Kidney glomerular epithelial cell (primary cell): Measurements from ENCODE around the gene XAGE3.
"Not testable (repeated sequence)": the region's sequence is repeated elsewhere in the genome, so short reads cannot be mapped to it uniquely, and the experiment has no call there.

Experiments used
- DNase-seq: peaks from one replicate; lab custom pipeline; 2025; lab: John Stamatoyannopoulos, UW

Gene XAGE3

DNA sequence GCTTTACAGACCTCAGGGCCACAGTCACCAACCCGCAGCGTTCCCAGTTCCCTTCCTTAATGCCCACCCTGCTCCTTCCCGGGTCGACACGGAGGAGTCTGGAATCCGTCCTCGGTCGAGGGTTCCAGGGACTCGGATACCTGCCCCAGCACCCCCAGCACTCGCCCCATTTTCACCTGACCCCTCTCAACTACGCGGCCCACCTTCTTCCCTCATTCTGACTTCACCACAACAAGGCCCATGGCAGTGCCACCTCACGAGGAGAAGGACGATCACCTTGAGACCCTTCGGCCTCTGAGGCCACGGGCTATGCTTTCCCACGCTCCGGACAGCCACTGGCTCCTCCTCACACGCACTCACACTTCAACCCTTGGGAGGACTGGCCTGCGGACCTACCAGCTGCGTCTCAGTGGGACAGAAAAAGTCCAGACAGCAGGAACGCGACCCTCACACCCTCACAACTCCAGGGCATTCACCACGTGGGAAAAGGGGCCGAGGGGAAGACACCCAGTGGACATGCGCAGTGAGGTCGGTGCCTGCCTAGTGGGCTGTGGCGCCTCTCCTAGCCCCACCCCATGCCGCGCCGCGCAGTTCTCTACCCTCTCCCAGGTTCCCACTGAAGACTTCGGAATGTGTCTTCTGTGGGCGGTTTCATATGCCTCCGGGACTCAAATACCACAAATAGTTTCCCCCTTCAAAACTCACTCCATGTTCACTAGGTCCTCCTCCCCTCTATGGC, at the start of gene XAGE3:
Gene XAGE3, minus strand, starts transcription at position 474 of the 739 bp plus-strand sequence. CDS start 950 bp downstream, outside the sequence.
- DNase-seq: no peak

- not testable (repeated sequence) for DNase-seq
Measured at GRCh38 chrX:52914704-52915103, 46.8 kb upstream of the XAGE3 start.

- DNase-seq: not testable (repeated sequence)
Measured at GRCh38 chrX:52913681-52914080, 45.8 kb upstream of the XAGE3 start.

GRCh38 chrX:52909313-52909969, 41.6 kb upstream of the XAGE3 start:
- DNase-seq: not testable (repeated sequence)

DNA sequence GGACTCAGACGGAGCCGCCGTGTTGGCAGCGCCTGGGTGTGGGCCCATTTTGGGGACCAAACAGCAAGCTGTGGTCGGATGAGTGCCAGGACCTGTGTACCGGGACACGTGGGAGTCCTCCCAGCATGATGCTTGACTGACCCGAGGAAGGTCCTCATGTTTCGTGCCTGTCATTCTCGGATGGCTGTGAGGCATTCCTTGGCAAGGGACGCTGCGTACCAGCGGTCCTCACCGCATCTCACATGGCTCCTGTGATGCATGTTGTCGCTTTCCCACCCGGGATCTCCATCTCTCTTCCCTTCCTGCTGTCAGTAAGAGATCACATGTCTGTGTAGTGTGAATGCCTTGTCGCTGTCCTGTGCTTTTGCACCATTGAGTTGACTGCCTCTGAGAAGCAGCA, 40.0 kb upstream of the XAGE3 start:
- not testable (repeated sequence) for DNase-seq

DNA sequence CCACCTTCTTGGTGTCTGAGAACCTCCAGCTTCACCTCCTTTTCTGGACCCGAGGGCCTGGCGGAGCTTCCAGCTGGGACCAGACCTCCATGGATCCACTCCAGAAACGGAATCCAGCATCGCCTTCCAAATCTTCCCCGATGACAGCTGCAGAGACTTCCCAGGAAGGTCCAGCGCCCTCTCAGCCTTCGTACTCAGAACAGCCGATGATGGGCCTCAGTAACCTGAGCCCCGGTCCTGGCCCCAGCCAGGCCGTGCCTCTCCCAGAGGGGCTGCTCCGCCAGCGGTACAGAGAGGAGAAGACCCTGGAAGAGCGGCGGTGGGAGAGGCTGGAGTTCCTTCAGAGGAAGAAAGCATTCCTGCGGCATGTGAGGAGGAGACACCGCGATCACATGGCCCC, 39.3 kb upstream of the XAGE3 start:
- DNase-seq: not testable (repeated sequence)

DNA sequence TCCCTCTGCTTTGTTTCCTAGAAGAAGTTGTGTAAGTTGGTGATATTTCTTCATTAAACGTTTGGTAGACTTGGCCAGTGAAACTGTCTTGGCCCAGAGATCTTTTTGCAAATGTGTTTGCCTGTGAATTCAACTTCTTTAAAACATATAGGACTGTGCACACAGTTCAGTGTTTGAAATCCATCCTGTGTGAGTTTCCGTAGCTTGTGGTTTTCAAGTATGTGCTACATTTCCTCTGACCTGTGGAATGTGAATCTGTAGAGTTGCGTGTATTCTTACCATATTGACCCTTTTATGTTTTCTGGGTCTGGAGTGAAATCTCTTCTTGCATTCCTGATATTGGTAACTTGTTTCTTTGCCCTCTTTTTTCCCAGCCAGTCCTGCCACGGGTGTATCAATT, 38.2 kb upstream of the XAGE3 start:
- DNase-seq: not testable (repeated sequence)

- not testable (repeated sequence) for DNase-seq
Measured at GRCh38 chrX:52905531-52905930, 37.6 kb upstream of the XAGE3 start.

GRCh38 chrX:52896855-52897709, 29.2 kb upstream of the XAGE3 start, which contains the start of gene FAM156B:
FAM156B (plus strand) TSS chrX:52897330; CDS start chrX:52907226, 9,896 bp downstream.
- DNase-seq: not testable (repeated sequence)

DNA sequence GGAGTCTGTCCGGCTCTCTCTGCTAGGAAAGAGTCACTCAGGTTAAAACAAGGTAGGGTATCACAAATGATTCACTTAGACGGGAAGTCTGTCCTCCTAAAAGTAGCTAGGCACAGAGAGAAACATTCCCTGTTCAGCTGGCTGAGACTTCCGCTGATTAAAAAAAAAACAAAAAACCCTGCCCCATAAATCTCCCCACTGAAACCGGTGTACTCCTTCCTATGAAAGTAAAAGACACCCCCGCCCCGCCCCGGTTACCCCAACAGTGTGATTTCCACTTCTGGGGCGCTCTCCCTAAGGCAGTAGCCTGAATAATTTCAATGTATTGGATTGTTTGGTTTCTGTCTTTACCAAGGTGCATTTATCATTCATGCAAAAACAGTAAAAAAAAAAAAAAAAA, 28.6 kb upstream of the XAGE3 start:
- DNase-seq: not testable (repeated sequence)

- DNase-seq: not testable (repeated sequence)
Measured at GRCh38 chrX:52888090-52888489, 20.2 kb upstream of the XAGE3 start.

GRCh38 chrX:52887459-52887858, 19.6 kb upstream of the XAGE3 start:
- DNase-seq: not testable (repeated sequence)

GRCh38 chrX:52876386-52876785, 8.5 kb upstream of the XAGE3 start:
- DNase-seq: not testable (repeated sequence)

DNA sequence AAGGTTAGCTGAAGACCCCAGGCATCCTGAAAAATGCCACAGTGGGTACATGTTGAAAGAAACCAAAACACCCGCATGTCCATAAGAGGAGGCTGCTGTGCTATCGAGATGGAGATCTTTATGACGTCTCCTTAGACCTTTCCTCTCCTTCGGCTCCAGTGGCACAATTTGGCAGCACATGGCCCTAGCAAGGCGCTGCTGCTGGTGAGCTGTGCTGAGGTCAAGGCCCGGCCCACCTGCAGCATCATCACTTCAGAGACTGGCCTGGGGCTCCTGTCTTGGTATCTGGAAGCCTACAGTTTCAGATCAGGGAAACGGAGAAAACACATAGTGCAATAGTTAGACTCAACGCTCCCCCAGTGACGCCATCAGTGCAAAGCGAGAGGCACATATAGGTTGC, 7.6 kb upstream of the XAGE3 start:
- DNase-seq: not testable (repeated sequence)

- no peak for DNase-seq
Measured at GRCh38 chrX:52874661-52875060, 6.8 kb upstream of the XAGE3 start.

DNA sequence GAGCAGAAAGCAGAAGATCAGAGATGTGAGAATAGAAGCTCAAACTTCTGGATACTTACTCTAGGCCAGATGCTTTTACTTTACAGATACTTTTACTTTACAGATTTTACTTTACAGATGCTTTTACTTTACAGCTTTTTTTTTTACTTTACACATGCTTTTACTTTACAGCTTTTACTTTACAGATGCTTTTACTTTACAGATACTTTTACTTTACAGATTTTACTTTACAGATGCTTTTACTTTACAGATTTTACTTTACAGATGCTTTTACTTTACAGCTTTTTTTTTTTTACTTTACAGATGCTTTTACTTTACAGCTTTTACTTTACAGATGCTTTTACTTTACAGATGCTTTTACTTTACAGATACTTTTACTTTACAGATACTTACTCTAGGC, 5.9 kb upstream of the XAGE3 start:
- not testable (repeated sequence) for DNase-seq

GRCh38 chrX:52870046-52870445, 2.2 kb upstream of the XAGE3 start:
- DNase-seq: peak; percentile 12

DNA sequence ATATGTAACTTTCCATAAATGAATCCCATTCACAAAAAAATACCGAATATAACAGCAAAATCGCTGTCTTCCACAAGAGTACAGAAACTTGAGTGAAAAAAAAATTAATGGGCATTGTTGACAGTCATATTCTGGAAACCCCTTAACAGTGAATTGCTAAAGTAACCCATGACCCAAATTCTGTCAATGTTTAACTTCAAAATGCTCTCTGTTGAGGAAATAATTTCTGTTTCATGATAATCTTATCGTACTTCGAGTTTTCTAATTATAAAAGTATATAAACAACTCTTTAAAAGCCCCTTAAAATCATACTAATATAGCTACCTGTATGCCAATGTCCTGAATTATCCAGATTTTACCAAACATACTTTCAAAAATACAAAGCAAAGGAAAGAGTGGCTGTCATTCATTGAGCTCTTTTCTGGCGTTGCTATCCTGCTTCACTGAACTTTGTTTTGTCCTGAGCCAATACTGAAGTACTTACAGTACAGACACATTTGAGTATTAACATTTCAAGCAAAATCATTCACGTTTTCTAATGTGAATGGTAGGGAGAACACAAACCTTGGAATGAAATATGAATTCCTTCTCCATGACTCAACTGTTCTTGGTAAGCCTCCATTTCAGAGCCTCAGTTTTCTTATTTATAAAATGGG, 2.4 kb downstream of the XAGE3 start:
- peak; percentile 4 for DNase-seq

- peak; percentile 18 for DNase-seq
Measured at GRCh38 chrX:52856991-52857525, 10.8 kb downstream of the XAGE3 start.

DNA sequence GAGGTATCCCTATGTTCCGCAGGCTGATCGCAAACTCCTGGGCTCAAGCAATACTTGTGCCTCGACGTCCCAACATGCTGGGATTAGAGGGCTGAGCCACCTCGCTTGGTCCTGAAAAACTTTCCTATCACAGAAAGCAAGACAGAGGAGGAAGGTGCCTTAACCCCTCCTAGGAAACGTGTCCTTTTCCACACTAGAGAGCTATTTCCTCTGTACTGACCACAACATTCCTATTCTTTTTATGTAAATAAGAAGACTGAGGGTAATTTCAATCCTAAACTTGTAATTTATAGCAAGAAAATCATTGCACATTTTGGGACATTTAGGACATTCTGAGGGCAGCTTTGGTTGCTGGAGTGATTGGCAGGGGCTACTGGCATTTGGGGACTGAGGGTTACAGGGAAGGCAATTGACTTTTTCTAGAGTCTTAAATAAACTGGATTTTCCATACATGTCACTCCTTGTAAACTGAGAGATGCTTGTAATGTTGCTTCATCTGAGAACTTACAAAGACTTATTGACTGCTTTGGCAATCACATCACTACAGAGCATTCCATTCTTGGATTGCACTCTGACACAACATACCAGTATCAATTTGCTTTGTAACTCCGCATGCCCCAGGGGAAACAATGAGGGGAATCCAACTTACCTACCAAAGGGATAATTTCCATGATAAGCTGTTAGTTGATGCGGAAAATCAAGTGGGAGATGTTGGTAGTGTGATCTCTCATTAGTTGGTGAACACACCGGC, 15.6 kb downstream of the XAGE3 start:
- DNase-seq: peak; percentile 7

DNA sequence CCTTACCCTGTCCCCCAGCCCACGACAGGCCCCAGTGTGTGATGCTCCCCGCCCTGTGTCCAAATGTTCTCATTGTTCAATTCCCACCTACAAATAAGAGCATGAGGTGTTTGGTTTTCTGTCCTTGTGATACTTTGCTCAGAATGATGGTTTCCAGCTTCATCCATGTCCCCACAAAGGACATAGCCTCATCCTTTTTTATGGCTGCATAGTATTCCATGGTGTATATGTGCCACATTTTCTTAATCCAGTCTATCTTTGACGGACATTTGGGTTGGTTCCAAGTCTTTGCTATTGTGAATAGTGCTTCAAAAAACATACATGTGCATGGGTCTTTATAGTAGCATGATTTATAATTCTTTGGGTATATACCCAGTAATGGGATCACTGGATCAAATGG, 24.3 kb downstream of the XAGE3 start:
- DNase-seq: not testable (repeated sequence)
